DND-41 (cell line): ENCODE measurements around the gene FOXRED2.

Experiments used
- EZH2 ChIP-seq: IDR thresholded peaks from 3 replicates; pipeline ENCODE4 v1.6.1; 2012; ENCODE audit warnings: borderline replicate concordance, low read depth, mild to moderate bottlenecking, moderate library complexity, low read length, inconsistent platforms; ENCODE audit not compliant: severe bottlenecking
- TF ChIP-seq, protein P1 (sequence below): IDR thresholded peaks from 2 replicates; pipeline ENCODE4 v1.5.1; 2012; ENCODE audit warnings: borderline replicate concordance, low read length, moderate library complexity, mild to moderate bottlenecking; ENCODE audit not compliant: poor library complexity, severe bottlenecking; ENCODE audit errors: extremely low read depth

DNA sequence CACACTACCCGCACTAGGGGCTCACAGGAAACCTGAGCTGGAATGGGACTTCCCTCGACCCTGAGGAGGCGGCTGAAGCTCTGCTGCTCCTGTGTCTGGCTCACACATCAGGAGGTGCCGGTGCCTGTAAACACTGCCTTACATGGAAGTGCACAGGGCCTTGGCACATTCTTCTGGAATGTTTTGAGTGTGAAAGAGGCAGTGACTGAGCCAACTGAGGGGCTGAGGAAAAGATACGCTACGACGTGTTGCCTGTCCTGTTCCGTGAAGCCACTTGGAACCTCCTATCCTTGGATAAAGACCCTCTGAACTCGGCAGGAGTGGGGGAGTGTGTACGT, 35.9 kb downstream of the FOXRED2 start:
- TF ChIP-seq, protein P1, sequence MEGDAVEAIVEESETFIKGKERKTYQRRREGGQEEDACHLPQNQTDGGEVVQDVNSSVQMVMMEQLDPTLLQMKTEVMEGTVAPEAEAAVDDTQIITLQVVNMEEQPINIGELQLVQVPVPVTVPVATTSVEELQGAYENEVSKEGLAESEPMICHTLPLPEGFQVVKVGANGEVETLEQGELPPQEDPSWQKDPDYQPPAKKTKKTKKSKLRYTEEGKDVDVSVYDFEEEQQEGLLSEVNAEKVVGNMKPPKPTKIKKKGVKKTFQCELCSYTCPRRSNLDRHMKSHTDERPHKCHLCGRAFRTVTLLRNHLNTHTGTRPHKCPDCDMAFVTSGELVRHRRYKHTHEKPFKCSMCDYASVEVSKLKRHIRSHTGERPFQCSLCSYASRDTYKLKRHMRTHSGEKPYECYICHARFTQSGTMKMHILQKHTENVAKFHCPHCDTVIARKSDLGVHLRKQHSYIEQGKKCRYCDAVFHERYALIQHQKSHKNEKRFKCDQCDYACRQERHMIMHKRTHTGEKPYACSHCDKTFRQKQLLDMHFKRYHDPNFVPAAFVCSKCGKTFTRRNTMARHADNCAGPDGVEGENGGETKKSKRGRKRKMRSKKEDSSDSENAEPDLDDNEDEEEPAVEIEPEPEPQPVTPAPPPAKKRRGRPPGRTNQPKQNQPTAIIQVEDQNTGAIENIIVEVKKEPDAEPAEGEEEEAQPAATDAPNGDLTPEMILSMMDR, result peak; percentile 14
- TF ChIP-seq EZH2, result no peak
